GM23338 (cell line): ENCODE results near the gene KLK6. TPM values are rescaled to one million over a fixed set of nuclear protein-coding genes. Genes with fewer than 3 reads are reported as not detected.

Experiments
- ATAC-seq: fragments of 200-7000 bp; cut with Tn5 transposase; 3 replicates; pipeline ENCODE4 v1.9.1; 2020
- DNase-seq: peaks from one replicate; pipeline ENCODE4 v3.0.0-alpha.2; 2015; ENCODE audit warnings: low spot score
- H2AFZ ChIP-seq: fragments of 200-600 bp; sonication (generic); 2 replicates; pipeline ENCODE4 v1.8.0; 2016; ENCODE audit warnings: antibody characterized with exemption, mild to moderate bottlenecking, moderate library complexity
- H3F3A ChIP-seq: fragments of 200-600 bp; sonication (generic); replicated peaks from 2 replicates; pipeline ENCODE4 v1.8.0; 2017; ENCODE audit warnings: antibody characterized with exemption, mixed run types, low read depth
- H3K27ac ChIP-seq: fragments of 200-600 bp; sonication (generic); 2 replicates; pipeline ENCODE4 v1.6.1; 2016; ENCODE audit warnings: low read depth
- H3K27me3 ChIP-seq: fragments of 200-600 bp; sonication (generic); 2 replicates; pipeline ENCODE4 v1.8.0; 2016; ENCODE audit warnings: mild to moderate bottlenecking, mixed run types, moderate library complexity; ENCODE audit not compliant: insufficient read depth
- H3K36me3 ChIP-seq: fragments of 200-600 bp; sonication (generic); 2 replicates; pipeline ENCODE4 v1.8.0; 2016; ENCODE audit warnings: mild to moderate bottlenecking; ENCODE audit not compliant: insufficient read depth
- H3K4me1 ChIP-seq: fragments of 200-600 bp; sonication (generic); 2 replicates; pipeline ENCODE4 v1.8.0; 2016; ENCODE audit warnings: mild to moderate bottlenecking, moderate library complexity; ENCODE audit not compliant: insufficient read depth
- H3K4me2 ChIP-seq: fragments of 200-600 bp; sonication (generic); 2 replicates; pipeline ENCODE4 v1.7.1; 2017; ENCODE audit warnings: mixed run types
- H3K4me3 ChIP-seq: fragments of 200-600 bp; sonication (generic); 2 replicates; pipeline ENCODE4 v1.6.1; 2016; ENCODE audit warnings: mixed run types
- H3K79me2 ChIP-seq: fragments of 200-600 bp; sonication (generic); replicated peaks from 2 replicates; pipeline ENCODE4 v1.8.0; 2017; ENCODE audit warnings: mild to moderate bottlenecking; ENCODE audit not compliant: insufficient read depth
- H3K9me2 ChIP-seq: fragments of 200-600 bp; sonication (generic); 2 replicates; pipeline ENCODE4 v1.8.0; 2017; ENCODE audit not compliant: insufficient read depth
- H4K20me1 ChIP-seq: fragments of 200-600 bp; sonication (generic); replicated peaks from 2 replicates; pipeline ENCODE4 v1.8.0; 2017; ENCODE audit warnings: mild to moderate bottlenecking; ENCODE audit not compliant: insufficient read depth
- H3K27ac Mint-ChIP-seq: 2 replicates; pipeline ENCODE4 v1.8.0; 2020; ENCODE audit warnings: inconsistent platforms, mild to moderate bottlenecking, moderate library complexity, mixed read lengths
- H3K27me3 Mint-ChIP-seq: 3 replicates; pipeline ENCODE4 v1.8.0; 2022; ENCODE audit warnings: low read depth, mild to moderate bottlenecking, moderate library complexity, mixed read lengths, inconsistent platforms; ENCODE audit not compliant: insufficient read depth, poor library complexity
- H3K36me3 Mint-ChIP-seq: 3 replicates; pipeline ENCODE4 v1.8.0; 2021; ENCODE audit warnings: low read depth, mild to moderate bottlenecking, inconsistent platforms, moderate library complexity, mixed read lengths
- H3K4me1 Mint-ChIP-seq: 3 replicates; pipeline ENCODE4 v1.8.0; 2020; ENCODE audit warnings: mild to moderate bottlenecking, inconsistent platforms, mixed read lengths
- H3K4me3 Mint-ChIP-seq: 3 replicates; pipeline ENCODE4 v1.8.0; 2021; ENCODE audit warnings: moderate library complexity, mild to moderate bottlenecking, inconsistent platforms, mixed read lengths
- H3K9me3 Mint-ChIP-seq: 3 replicates; pipeline ENCODE4 v1.8.0; 2020; ENCODE audit warnings: moderate library complexity, mild to moderate bottlenecking, inconsistent platforms, mixed read lengths
- CREB1 ChIP-seq: fragments of 250-450 bp; sonication (Bioruptor Pico); IDR thresholded peaks from 2 replicates; pipeline ENCODE4 v1.5.0; 2020; ENCODE audit warnings: low read depth, mild to moderate bottlenecking, moderate library complexity
- CTCF ChIP-seq, 2 experiments: fragments of 200-600 bp in 1 of 2; sonication (generic) in 1 of 2; conservative IDR thresholded peaks; 2 replicates each; pipeline versions ENCODE4 v1.5.1 to v1.6.1; 2016 to 2017; ENCODE audit warnings: antibody characterized with exemption in 2 of 2, low read depth in 2 of 2, mild to moderate bottlenecking in 2 of 2, moderate library complexity in 1 of 2
- ETS1 ChIP-seq: IDR thresholded peaks from 2 replicates; pipeline ENCODE4 v1.6.1; 2016; ENCODE audit warnings: antibody characterized with exemption
- EZH2phosphoT487 ChIP-seq: fragments of 200-600 bp; sonication (generic); IDR thresholded peaks from one replicate; pipeline ENCODE4 v1.8.1; 2018; ENCODE audit warnings: antibody characterized with exemption; ENCODE audit not compliant: unreplicated experiment
- JUNB ChIP-seq: IDR thresholded peaks from one replicate; pipeline ENCODE4 v1.6.1; 2016; ENCODE audit warnings: antibody characterized with exemption; ENCODE audit not compliant: unreplicated experiment
- NANOG ChIP-seq: IDR thresholded peaks from 2 replicates; pipeline ENCODE4 v1.6.1; 2016; ENCODE audit warnings: antibody characterized with exemption, borderline replicate concordance
- REST ChIP-seq: IDR thresholded peaks from one replicate; pipeline ENCODE4 v1.6.1; 2018; ENCODE audit warnings: antibody characterized with exemption; ENCODE audit not compliant: unreplicated experiment
- STAT1 ChIP-seq: IDR thresholded peaks from one replicate; pipeline ENCODE4 v1.6.1; 2016; ENCODE audit warnings: antibody characterized with exemption; ENCODE audit not compliant: unreplicated experiment
- ZNF114 ChIP-seq: fragments of 250-450 bp; sonication (Bioruptor Pico); IDR thresholded peaks from 2 replicates; pipeline ENCODE4 v1.5.0; 2020; ENCODE audit warnings: mild to moderate bottlenecking, moderate library complexity
- ZNF331 ChIP-seq: fragments of 250-450 bp; sonication (Bioruptor Pico); IDR thresholded peaks from 2 replicates; pipeline ENCODE4 v1.5.0; 2020; ENCODE audit warnings: low read depth, mild to moderate bottlenecking, moderate library complexity
- polyA plus RNA-seq: library from polyadenylated mRNA; unstranded; fragments of >200 nt; fragmentation: Nextera tagmentation; extraction: Ambion mirVana; gene quantifications from 2 replicates; pipeline ENCODE4 v1.2.1, GENCODE V29; 2016
- total RNA-seq: library from RNA; depleted of rRNA; stranded (reverse); fragments of >200 nt; shearing (Covaris generic); gene quantifications from 2 replicates; pipeline ENCODE4 v1.2.3, GENCODE V29; 2014

KLK6 gene
- total and polyA plus RNA-seq, 2 experiments from 2014 or later: 0.47 to 0.56 TPM

- no peak for TF ChIP-seq REST
- no peak for TF ChIP-seq CREB1 (CRISPR knock-in tag)
- TF ChIP-seq STAT1: no peak
- no peak for TF ChIP-seq ZNF114 (CRISPR knock-in tag)
- no peak for TF ChIP-seq EZH2phosphoT487
- TF ChIP-seq JUNB: no peak
- TF ChIP-seq NANOG: no peak
These were observed 16.5 kb downstream of the KLK6 start, which contains the start of gene KLK5 (continued) for GRCh38 chr19:50952910-50953309.

DNA sequence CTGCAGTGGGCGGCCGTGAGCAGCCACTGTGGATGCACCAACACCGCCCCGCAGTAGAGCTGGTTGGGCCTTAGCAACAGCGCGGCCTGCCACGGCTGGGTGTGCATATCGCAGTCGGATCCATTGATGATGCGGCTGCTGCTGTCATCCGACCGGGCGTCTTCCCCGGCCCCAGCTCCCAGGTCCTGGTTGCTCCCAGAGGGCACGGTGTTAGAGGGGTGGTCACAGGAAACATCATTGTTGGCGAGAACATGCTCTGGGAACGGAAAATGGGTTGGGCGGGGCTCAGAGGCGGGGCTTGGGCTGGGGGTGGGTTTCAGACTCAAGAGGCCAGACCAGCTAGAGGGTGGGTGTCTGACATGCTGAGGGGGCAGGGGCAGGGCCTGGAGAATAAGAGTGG is 19.5 kb downstream of the KLK6 start:
- H3K27ac ChIP-seq: no peak overlapping the region
- no peaks in the 10 kb centered on the region for H3K79me2 ChIP-seq
- H3K27me3 Mint-ChIP-seq: peaks cover 8% of the 10 kb centered on the region
- H3K4me2 ChIP-seq: no peak overlapping the region
- H2AFZ ChIP-seq: no peak overlapping the region
- no peak overlapping the region for H3K4me3 ChIP-seq
- no peak overlapping the region for H3K27ac Mint-ChIP-seq
- H3K4me1 ChIP-seq: peaks cover 9% of the 10 kb centered on the region; the same call in 1 of the 2 replicates
- no peak for TF ChIP-seq ZNF331 (CRISPR knock-in tag)
- peak in 1 of 2 experiments; percentile 33; a peak in 2 of 4 replicates for TF ChIP-seq CTCF (conservative IDR thresholded peaks at IDR 0.05; ENCODE audit: low read depth in 2 of 2)
- no peaks in the 10 kb centered on the region for H3F3A ChIP-seq
- peaks cover 13% of the 10 kb centered on the region for H3K9me3 Mint-ChIP-seq
- no peaks in the 10 kb centered on the region for H3K27me3 ChIP-seq
- no peak overlapping the region for H3K4me3 Mint-ChIP-seq
- peaks cover 8% of the 10 kb centered on the region for H3K4me1 Mint-ChIP-seq
- H3K36me3 Mint-ChIP-seq: no peaks in the 10 kb centered on the region; the same call in 2 of the 3 replicates
- ATAC-seq: no peak
- DNase-seq: peak; percentile 27
- no peaks in the 10 kb centered on the region for H3K9me2 ChIP-seq
- H3K36me3 ChIP-seq: no peaks in the 10 kb centered on the region
- no peaks in the 10 kb centered on the region for H4K20me1 ChIP-seq

- H3K4me1 Mint-ChIP-seq: peaks cover under 1% of the 10 kb centered on the region; the same call in 1 of the 3 replicates
- Histone ChIP-seq H3K27ac (no peak overlapping the region), H3F3A (no peaks in the 10 kb centered on the region), H3K36me3 (no peaks in the 10 kb centered on the region), H3K79me2 (no peaks in the 10 kb centered on the region), H3K4me1 (no peaks in the 10 kb centered on the region), H4K20me1 (no peaks in the 10 kb centered on the region), H3K9me2 (no peaks in the 10 kb centered on the region), H3K4me2 (no peak overlapping the region), H2AFZ (no peak overlapping the region), H3K27me3 (no peaks in the 10 kb centered on the region), H3K4me3 (no peak overlapping the region)
- DNase-seq (no peak), ATAC-seq (no peak)
- TF ChIP-seq ETS1 (no peak), EZH2phosphoT487 (no peak), NANOG (no peak), ZNF114 (CRISPR knock-in tag) (no peak), JUNB (no peak)
- H3K4me3 Mint-ChIP-seq: no peak overlapping the region
- peaks cover 5% of the 10 kb centered on the region for H3K27me3 Mint-ChIP-seq
- no peak overlapping the region for H3K27ac Mint-ChIP-seq
- H3K36me3 Mint-ChIP-seq: peaks cover under 1% of the 10 kb centered on the region; the same call in 1 of the 3 replicates
- peaks cover 32% of the 10 kb centered on the region for H3K9me3 Mint-ChIP-seq
These were observed 22.3 kb downstream of the KLK6 start for GRCh38 chr19:50947123-50947522.
